HEK293 (cell line): Measurements from ENCODE around the gene PGP.

Source experiments
- CTCF ChIP-seq: fragments of 450-650 bp; formaldehyde crosslinking; IDR thresholded peaks from 2 replicates; pipeline ENCODE4 v1.5.1; 2016; ENCODE audit warnings: missing biosample characterization, missing genetic modification characterization
- ZNF610 ChIP-seq: fragments of 450-650 bp; formaldehyde crosslinking; IDR thresholded peaks from 2 replicates; pipeline ENCODE4 v1.5.1; 2016; ENCODE audit warnings: missing biosample characterization, missing genetic modification characterization, borderline replicate concordance

- no peak for TF ChIP-seq CTCF
- TF ChIP-seq ZNF610 (tag by site-specific recombination) = no peak
Measured at GRCh38 chr16:2260250-2260649, 45.6 kb upstream of the PGP start.
